ENCODE results near the gene B4GAT1.
A peak's percentile ranks its signal among the peaks of the same experiment; 100 is the strongest.

GRCh38 chr11:66363805-66364535, 16.5 kb upstream of the B4GAT1 start:
- peak; percentile 85 for TF ChIP-seq CTCF (IDR thresholded peaks at IDR 0.05; ENCODE audit: low read length)
- no peak for TF ChIP-seq EZH2 (IDR thresholded peaks at IDR 0.05; ENCODE audit: borderline replicate concordance, low read length)
